Fibroblast of mammary gland (primary cell): ENCODE measurements around the gene SNX17.

Experiments used
- DNase-seq: peaks from one replicate; pipeline ENCODE4 v3.0.0-alpha.2; 2010; ENCODE audit warnings: low read depth
- H3K4me3 ChIP-seq: 2 replicates; pipeline ENCODE4 v1.5.1; 2011; ENCODE audit warnings: low read depth, mild to moderate bottlenecking, low read length, moderate library complexity; ENCODE audit not compliant: control insufficient read depth
- CTCF ChIP-seq: conservative IDR thresholded peaks from 2 replicates; pipeline ENCODE4 v1.5.1; 2011; ENCODE audit warnings: low read depth, low read length, inconsistent platforms; ENCODE audit not compliant: control insufficient read depth, insufficient read depth

The SNX17 gene

GRCh38 chr2:27381577-27382181 is 11.3 kb downstream of the SNX17 start:
- no peak overlapping the region for H3K4me3 ChIP-seq
- no peak for DNase-seq
- no peak for TF ChIP-seq CTCF

GRCh38 chr2:27390822-27391679 is 20.6 kb downstream of the SNX17 start:
- DNase-seq: no peak
- H3K4me3 ChIP-seq: no peak overlapping the region
- TF ChIP-seq CTCF: no peak

- no peak for TF ChIP-seq CTCF
- no peak for DNase-seq
Observed at GRCh38 chr2:27393225-27393624, 22.8 kb downstream of the SNX17 start.

GRCh38 chr2:27398962-27399361 is 28.5 kb downstream of the SNX17 start:
- TF ChIP-seq CTCF: no peak
- DNase-seq: no peak

More at GRCh38 chr2:27393225-27393624, 22.8 kb downstream of the SNX17 start:
- no peak overlapping the region for H3K4me3 ChIP-seq

GRCh38 chr2:27400348-27401135 is 30.1 kb downstream of the SNX17 start:
- H3K4me3 ChIP-seq: no peak overlapping the region
- DNase-seq: no peak
- TF ChIP-seq CTCF: no peak

More at GRCh38 chr2:27398962-27399361, 28.5 kb downstream of the SNX17 start:
- no peak overlapping the region for H3K4me3 ChIP-seq

GRCh38 chr2:27407798-27408491 is 37.5 kb downstream of the SNX17 start:
- peak; percentile 70 for DNase-seq
- H3K4me3 ChIP-seq: peak overlapping the region; percentile 85
- peak; percentile 68 for TF ChIP-seq CTCF
